Stimulated activated CD8-positive, alpha-beta memory T cell treated with anti-CD3 and anti-CD28 coated beads, Interleukin-4, amount 100 ng/mL, for 48 hours (primary cell): Measurements from ENCODE around the gene UTS2R.
"Not testable (repeated sequence)": the region's sequence is repeated elsewhere in the genome, so short reads cannot be mapped to it uniquely, and the experiment has no call there.

ENCODE experiments used
- DNase-seq: peaks from one replicate; pipeline ENCODE4 v3.0.0-alpha.2; 2020

The UTS2R gene

GRCh38 chr17:82334622-82335394 lies 36.8 kb upstream of the UTS2R start:
- no peak for DNase-seq

- no peak for DNase-seq
These were observed 32.5 kb upstream of the UTS2R start for GRCh38 chr17:82338858-82339633.

- DNase-seq, result no peak
These were observed 31.7 kb upstream of the UTS2R start for GRCh38 chr17:82339634-82340580.

- no peak for DNase-seq
These were observed 29.0 kb upstream of the UTS2R start for GRCh38 chr17:82342361-82343079.

GRCh38 chr17:82343560-82343959 lies 28.0 kb upstream of the UTS2R start:
- DNase-seq, result no peak

- no peak for DNase-seq
These were observed 27.2 kb upstream of the UTS2R start for GRCh38 chr17:82344175-82344907.

- DNase-seq, result no peak
These were observed 26.2 kb upstream of the UTS2R start for GRCh38 chr17:82345151-82345976.

GRCh38 chr17:82346342-82347300 lies 24.9 kb upstream of the UTS2R start:
- no peak for DNase-seq

- DNase-seq, result not testable (repeated sequence)
These were observed 23.6 kb upstream of the UTS2R start for GRCh38 chr17:82347994-82348393.

GRCh38 chr17:82348434-82348833 lies 23.1 kb upstream of the UTS2R start:
- no peak for DNase-seq

- no peak for DNase-seq
These were observed 22.7 kb upstream of the UTS2R start for GRCh38 chr17:82348866-82349265.

- DNase-seq, result no peak
These were observed 22.3 kb upstream of the UTS2R start for GRCh38 chr17:82349287-82349701.

- DNase-seq, result peak; percentile 75
These were observed 21.2 kb upstream of the UTS2R start for GRCh38 chr17:82350182-82351030.

GRCh38 chr17:82351254-82351712 lies 20.3 kb upstream of the UTS2R start:
- no peak for DNase-seq

GRCh38 chr17:82351713-82352488 lies 19.7 kb upstream of the UTS2R start:
- DNase-seq, result peak; percentile 90

GRCh38 chr17:82353484-82353883 lies 18.1 kb upstream of the UTS2R start:
- DNase-seq, result no peak

- DNase-seq, result no peak
These were observed 16.7 kb upstream of the UTS2R start for GRCh38 chr17:82354804-82355308.
